Chondrocyte (in vitro differentiated cells): ENCODE measurements around the gene FAM180A. TPM values are rescaled to one million over a fixed set of nuclear protein-coding genes. Genes with fewer than 3 reads are reported as not detected.

Source experiments
- DNase-seq: peaks from one replicate; pipeline ENCODE4 v3.0.0; 2021; ENCODE audit warnings: mixed read lengths, low spot score
- H3K27ac Mint-ChIP-seq: one replicate; pipeline ENCODE4 v1.8.0; 2021; ENCODE audit warnings: mild to moderate bottlenecking, moderate library complexity, mixed read lengths; ENCODE audit not compliant: unreplicated experiment
- H3K27me3 Mint-ChIP-seq: 2 replicates; pipeline ENCODE4 v1.8.0; 2021; ENCODE audit warnings: low read depth, mixed read lengths
- H3K36me3 Mint-ChIP-seq: 2 replicates; pipeline ENCODE4 v1.8.0; 2021; ENCODE audit warnings: low read depth, mixed read lengths
- H3K4me1 Mint-ChIP-seq: 2 replicates; pipeline ENCODE4 v1.8.0; 2021; ENCODE audit warnings: low read depth, mild to moderate bottlenecking, mixed read lengths
- H3K4me3 Mint-ChIP-seq: one replicate; pipeline ENCODE4 v1.8.0; 2021; ENCODE audit warnings: mild to moderate bottlenecking, moderate library complexity, mixed read lengths; ENCODE audit not compliant: unreplicated experiment
- H3K9me3 Mint-ChIP-seq: 2 replicates; pipeline ENCODE4 v1.8.0; 2021; ENCODE audit warnings: low read depth, mixed read lengths
- total RNA-seq: library from RNA; stranded (reverse); gene quantifications from 3 replicates; pipeline ENCODE4 v1.2.1, GENCODE V29; 2021
- TF ChIP-seq, protein P1 (sequence below): fragments of 200-600 bp; sonication (generic); IDR thresholded peaks from 2 replicates; pipeline ENCODE4 v1.5.0; 2021; ENCODE audit warnings: antibody characterized with exemption, mild to moderate bottlenecking, moderate library complexity

The FAM180A gene
- total RNA-seq, 1 donor from 2014 or later = 0.27 TPM

DNA sequence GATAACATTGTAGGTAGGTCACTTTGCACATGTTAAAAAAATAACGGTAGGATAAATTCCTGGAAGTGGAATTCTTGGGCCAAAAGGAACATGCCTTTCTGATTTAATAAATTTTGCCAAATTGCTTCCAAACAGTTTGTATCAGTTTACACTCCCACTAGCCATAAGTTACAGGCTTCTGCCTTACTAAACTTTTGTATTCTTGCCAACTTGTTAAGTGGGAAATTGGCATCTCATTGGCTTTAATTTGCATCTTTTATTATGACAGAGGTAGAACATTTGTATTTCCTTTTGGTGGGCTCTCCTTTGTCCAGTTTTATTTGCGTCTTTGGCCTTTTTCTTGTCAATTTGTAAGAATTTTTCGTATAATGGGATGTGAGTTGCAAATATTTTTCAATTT is 38.3 kb upstream of the FAM180A start:
- TF ChIP-seq, protein P1, sequence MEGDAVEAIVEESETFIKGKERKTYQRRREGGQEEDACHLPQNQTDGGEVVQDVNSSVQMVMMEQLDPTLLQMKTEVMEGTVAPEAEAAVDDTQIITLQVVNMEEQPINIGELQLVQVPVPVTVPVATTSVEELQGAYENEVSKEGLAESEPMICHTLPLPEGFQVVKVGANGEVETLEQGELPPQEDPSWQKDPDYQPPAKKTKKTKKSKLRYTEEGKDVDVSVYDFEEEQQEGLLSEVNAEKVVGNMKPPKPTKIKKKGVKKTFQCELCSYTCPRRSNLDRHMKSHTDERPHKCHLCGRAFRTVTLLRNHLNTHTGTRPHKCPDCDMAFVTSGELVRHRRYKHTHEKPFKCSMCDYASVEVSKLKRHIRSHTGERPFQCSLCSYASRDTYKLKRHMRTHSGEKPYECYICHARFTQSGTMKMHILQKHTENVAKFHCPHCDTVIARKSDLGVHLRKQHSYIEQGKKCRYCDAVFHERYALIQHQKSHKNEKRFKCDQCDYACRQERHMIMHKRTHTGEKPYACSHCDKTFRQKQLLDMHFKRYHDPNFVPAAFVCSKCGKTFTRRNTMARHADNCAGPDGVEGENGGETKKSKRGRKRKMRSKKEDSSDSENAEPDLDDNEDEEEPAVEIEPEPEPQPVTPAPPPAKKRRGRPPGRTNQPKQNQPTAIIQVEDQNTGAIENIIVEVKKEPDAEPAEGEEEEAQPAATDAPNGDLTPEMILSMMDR = no peak
- no peaks in the 10 kb centered on the region for H3K9me3 Mint-ChIP-seq
- no peak for DNase-seq
- H3K27me3 Mint-ChIP-seq = peaks cover 17% of the 10 kb centered on the region
- H3K36me3 Mint-ChIP-seq = no peaks in the 10 kb centered on the region
- no peak overlapping the region for H3K27ac Mint-ChIP-seq
- H3K4me1 Mint-ChIP-seq = peaks cover 4% of the 10 kb centered on the region
- no peak overlapping the region for H3K4me3 Mint-ChIP-seq

- Mint-ChIP-seq H3K4me1 (no peaks in the 10 kb centered on the region), H3K27me3 (peaks cover 17% of the 10 kb centered on the region), H3K4me3 (no peak overlapping the region), H3K27ac (no peak overlapping the region), H3K36me3 (no peaks in the 10 kb centered on the region), H3K9me3 (no peaks in the 10 kb centered on the region)
- DNase-seq = no peak
- TF ChIP-seq, protein P1 = no peak
These were observed 36.5 kb upstream of the FAM180A start for GRCh38 chr7:135785065-135785464.

- DNase-seq = no peak
- H3K4me1 Mint-ChIP-seq = no peaks in the 10 kb centered on the region
- TF ChIP-seq, protein P1 = no peak
- H3K27me3 Mint-ChIP-seq = peaks cover 17% of the 10 kb centered on the region
- H3K4me3 Mint-ChIP-seq = no peak overlapping the region
- H3K36me3 Mint-ChIP-seq = no peaks in the 10 kb centered on the region
- no peak overlapping the region for H3K27ac Mint-ChIP-seq
- peaks cover 1% of the 10 kb centered on the region for H3K9me3 Mint-ChIP-seq
These were observed 35.4 kb upstream of the FAM180A start for GRCh38 chr7:135784013-135784412.

GRCh38 chr7:135782801-135783200 is 34.2 kb upstream of the FAM180A start:
- H3K27me3 Mint-ChIP-seq = peaks cover 17% of the 10 kb centered on the region

GRCh38 chr7:135782377-135782776 is 33.8 kb upstream of the FAM180A start:
- no peak overlapping the region for H3K27ac Mint-ChIP-seq
- H3K36me3 Mint-ChIP-seq = peaks cover 12% of the 10 kb centered on the region
- H3K27me3 Mint-ChIP-seq = peaks cover 17% of the 10 kb centered on the region

More at GRCh38 chr7:135782801-135783200, 34.2 kb upstream of the FAM180A start:
- Mint-ChIP-seq H3K9me3 (peaks cover 13% of the 10 kb centered on the region), H3K36me3 (peaks cover 9% of the 10 kb centered on the region), H3K4me3 (no peak overlapping the region), H3K4me1 (no peaks in the 10 kb centered on the region), H3K27ac (no peak overlapping the region)
- DNase-seq = no peak
- TF ChIP-seq, protein P1 = no peak

More at GRCh38 chr7:135782377-135782776, 33.8 kb upstream of the FAM180A start:
- Mint-ChIP-seq H3K9me3 (peaks cover 17% of the 10 kb centered on the region), H3K4me1 (no peaks in the 10 kb centered on the region), H3K4me3 (no peak overlapping the region)
- TF ChIP-seq, protein P1 = no peak
- DNase-seq = no peak
